HEK293 (cell line): Measurements from ENCODE around the gene KLF7.

Source experiments
- ATF2 ChIP-seq: fragments of 450-650 bp; formaldehyde crosslinking; IDR thresholded peaks from 2 replicates; pipeline ENCODE4 v1.5.1; 2016; ENCODE audit warnings: missing biosample characterization, missing genetic modification characterization, low read depth
- HIC1 ChIP-seq: fragments of 450-650 bp; formaldehyde crosslinking; IDR thresholded peaks from 2 replicates; pipeline ENCODE4 v1.5.1; 2016; ENCODE audit warnings: missing biosample characterization, missing genetic modification characterization
- WT1 ChIP-seq: fragments of 450-650 bp; formaldehyde crosslinking; IDR thresholded peaks from 2 replicates; pipeline ENCODE4 v1.5.1; 2016; ENCODE audit warnings: missing biosample characterization, missing genetic modification characterization
- ZBTB49 ChIP-seq: fragments of 450-650 bp; formaldehyde crosslinking; IDR thresholded peaks from 2 replicates; pipeline ENCODE4 v1.5.1; 2016; ENCODE audit warnings: missing biosample characterization, missing genetic modification characterization, low read depth
- ZFP3 ChIP-seq: fragments of 450-650 bp; formaldehyde crosslinking; IDR thresholded peaks from 2 replicates; pipeline ENCODE4 v1.5.1; 2016; ENCODE audit warnings: low read depth, missing biosample characterization, missing genetic modification characterization
- ZFP37 ChIP-seq: fragments of 450-650 bp; formaldehyde crosslinking; IDR thresholded peaks from 2 replicates; pipeline ENCODE4 v1.5.1; 2016; ENCODE audit warnings: missing biosample characterization, missing genetic modification characterization
- ZFP41 ChIP-seq: fragments of 450-650 bp; formaldehyde crosslinking; IDR thresholded peaks from 2 replicates; pipeline ENCODE4 v1.5.1; 2016; ENCODE audit warnings: missing biosample characterization, missing genetic modification characterization, borderline replicate concordance
- ZNF133 ChIP-seq: fragments of 450-650 bp; formaldehyde crosslinking; IDR thresholded peaks from 2 replicates; pipeline ENCODE4 v1.5.1; 2016; ENCODE audit warnings: missing biosample characterization, missing genetic modification characterization
- ZNF211 ChIP-seq: fragments of 450-650 bp; formaldehyde crosslinking; IDR thresholded peaks from 2 replicates; pipeline ENCODE4 v1.5.1; 2016; ENCODE audit warnings: low read depth, missing biosample characterization, missing genetic modification characterization
- ZNF433 ChIP-seq: fragments of 450-650 bp; formaldehyde crosslinking; IDR thresholded peaks from 2 replicates; pipeline ENCODE4 v1.5.1; 2016; ENCODE audit warnings: missing biosample characterization, missing genetic modification characterization, low read depth
- ZNF510 ChIP-seq: fragments of 450-650 bp; formaldehyde crosslinking; IDR thresholded peaks from 2 replicates; pipeline ENCODE4 v1.5.1; 2018; ENCODE audit warnings: mild to moderate bottlenecking, missing genetic modification characterization, missing biosample characterization; ENCODE audit not compliant: insufficient replicate concordance
- ZNF670 ChIP-seq: fragments of 450-650 bp; formaldehyde crosslinking; IDR thresholded peaks from 2 replicates; pipeline ENCODE4 v1.5.1; 2016; ENCODE audit warnings: missing biosample characterization, missing genetic modification characterization, low read depth
- TF ChIP-seq, protein P1 (sequence below): fragments of 450-650 bp; formaldehyde crosslinking; IDR thresholded peaks from 2 replicates; pipeline ENCODE4 v1.5.1; 2016; ENCODE audit warnings: missing biosample characterization, missing genetic modification characterization
- TF ChIP-seq, protein P2 (sequence below): fragments of 450-650 bp; formaldehyde crosslinking; IDR thresholded peaks from 2 replicates; pipeline ENCODE4 v1.5.1; 2016; ENCODE audit warnings: missing biosample characterization, missing genetic modification characterization

GRCh38 chr2:207037896-207038295 is 127.9 kb downstream of the KLF7 start:
- TF ChIP-seq ZNF211 (tag by site-specific recombination), result no peak
- TF ChIP-seq, protein P1, sequence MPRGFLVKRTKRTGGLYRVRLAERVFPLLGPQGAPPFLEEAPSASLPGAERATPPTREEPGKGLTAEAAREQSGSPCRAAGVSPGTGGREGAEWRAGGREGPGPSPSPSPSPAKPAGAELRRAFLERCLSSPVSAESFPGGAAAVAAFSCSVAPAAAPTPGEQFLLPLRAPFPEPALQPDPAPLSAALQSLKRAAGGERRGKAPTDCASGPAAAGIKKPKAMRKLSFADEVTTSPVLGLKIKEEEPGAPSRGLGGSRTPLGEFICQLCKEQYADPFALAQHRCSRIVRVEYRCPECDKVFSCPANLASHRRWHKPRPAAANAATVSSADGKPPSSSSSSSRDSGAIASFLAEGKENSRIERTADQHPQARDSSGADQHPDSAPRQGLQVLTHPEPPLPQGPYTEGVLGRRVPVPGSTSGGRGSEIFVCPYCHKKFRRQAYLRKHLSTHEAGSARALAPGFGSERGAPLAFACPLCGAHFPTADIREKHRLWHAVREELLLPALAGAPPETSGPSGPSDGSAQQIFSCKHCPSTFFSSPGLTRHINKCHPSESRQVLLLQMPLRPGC (tag by site-specific recombination), result no peak
- TF ChIP-seq, protein P2, sequence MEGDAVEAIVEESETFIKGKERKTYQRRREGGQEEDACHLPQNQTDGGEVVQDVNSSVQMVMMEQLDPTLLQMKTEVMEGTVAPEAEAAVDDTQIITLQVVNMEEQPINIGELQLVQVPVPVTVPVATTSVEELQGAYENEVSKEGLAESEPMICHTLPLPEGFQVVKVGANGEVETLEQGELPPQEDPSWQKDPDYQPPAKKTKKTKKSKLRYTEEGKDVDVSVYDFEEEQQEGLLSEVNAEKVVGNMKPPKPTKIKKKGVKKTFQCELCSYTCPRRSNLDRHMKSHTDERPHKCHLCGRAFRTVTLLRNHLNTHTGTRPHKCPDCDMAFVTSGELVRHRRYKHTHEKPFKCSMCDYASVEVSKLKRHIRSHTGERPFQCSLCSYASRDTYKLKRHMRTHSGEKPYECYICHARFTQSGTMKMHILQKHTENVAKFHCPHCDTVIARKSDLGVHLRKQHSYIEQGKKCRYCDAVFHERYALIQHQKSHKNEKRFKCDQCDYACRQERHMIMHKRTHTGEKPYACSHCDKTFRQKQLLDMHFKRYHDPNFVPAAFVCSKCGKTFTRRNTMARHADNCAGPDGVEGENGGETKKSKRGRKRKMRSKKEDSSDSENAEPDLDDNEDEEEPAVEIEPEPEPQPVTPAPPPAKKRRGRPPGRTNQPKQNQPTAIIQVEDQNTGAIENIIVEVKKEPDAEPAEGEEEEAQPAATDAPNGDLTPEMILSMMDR (tag by site-specific recombination), result no peak
- no peak for TF ChIP-seq ZFP41 (tag by site-specific recombination)
- no peak for TF ChIP-seq ZNF133 (tag by site-specific recombination)
- TF ChIP-seq ZNF670 (tag by site-specific recombination), result no peak
- no peak for TF ChIP-seq ZNF510 (tag by site-specific recombination)
- no peak for TF ChIP-seq ATF2 (tag by site-specific recombination)
- no peak for TF ChIP-seq ZFP37
- TF ChIP-seq ZBTB49 (tag by site-specific recombination), result no peak
- no peak for TF ChIP-seq ZNF433
- TF ChIP-seq ZFP3 (tag by site-specific recombination), result no peak
- no peak for TF ChIP-seq WT1 (tag by site-specific recombination)
- TF ChIP-seq HIC1 (tag by site-specific recombination), result no peak
